GM19328 (cell line): ENCODE measurements around the gene PBLD.
"Not testable (repeated sequence)": the region's sequence is repeated elsewhere in the genome, so short reads cannot be mapped to it uniquely, and the experiment has no call there.

Source experiments
- ATAC-seq: cut with Tn5 transposase; IDR thresholded peaks from one replicate; pipeline ENCODE4 v1.9.1; 2021; ENCODE audit warnings: mild to moderate bottlenecking, moderate library complexity; ENCODE audit not compliant: unreplicated experiment

The PBLD gene

GRCh38 chr10:68284062-68285001 is 48.4 kb downstream of the PBLD start:
- no peak for ATAC-seq

GRCh38 chr10:68280758-68281157 is 52.0 kb downstream of the PBLD start:
- no peak for ATAC-seq

DNA sequence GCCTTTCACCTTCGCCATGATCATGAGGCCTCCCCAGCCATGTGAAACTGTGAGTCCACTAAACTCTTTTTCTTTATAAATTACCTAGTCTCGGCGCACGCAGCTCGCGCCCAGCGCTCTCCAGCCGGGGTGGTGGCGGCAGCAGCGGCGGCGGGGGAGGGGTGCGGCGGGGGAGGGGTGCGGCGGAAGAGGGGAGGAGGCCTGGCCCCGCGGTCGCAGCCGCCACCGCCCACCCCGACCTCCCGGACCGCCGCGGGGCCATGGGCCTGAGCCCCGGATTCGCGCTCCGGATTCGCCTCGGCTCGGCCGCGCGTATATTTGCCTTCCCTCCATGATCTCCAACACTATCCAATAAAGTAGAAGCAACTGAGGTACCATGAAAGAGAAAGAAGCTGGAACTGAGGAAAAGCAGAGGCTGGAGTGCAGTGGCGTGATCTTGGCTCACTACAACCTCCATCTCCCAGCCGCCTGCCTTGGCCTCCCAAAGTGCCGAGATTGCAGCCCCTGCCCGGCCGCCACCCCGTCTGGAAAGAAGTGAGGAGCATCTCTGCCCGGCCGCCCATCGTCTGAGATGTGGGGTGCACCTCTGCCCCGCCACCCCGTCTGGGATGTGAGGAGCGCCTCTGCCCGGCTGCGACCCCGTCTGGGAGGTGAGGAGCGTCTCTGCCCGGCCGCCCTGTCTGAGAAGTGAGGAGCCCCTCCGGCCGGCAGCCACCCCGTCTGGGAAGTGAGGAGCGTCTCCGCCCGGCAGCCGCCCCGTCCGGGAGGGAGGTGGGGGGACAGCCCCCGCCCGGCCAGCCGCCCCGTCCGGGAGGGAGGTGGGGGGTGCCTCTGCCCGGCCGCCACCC is 53.6 kb downstream of the PBLD start:
- ATAC-seq, result not testable (repeated sequence)

- not testable (repeated sequence) for ATAC-seq
Measured at GRCh38 chr10:68277814-68278213, 54.9 kb downstream of the PBLD start.

DNA sequence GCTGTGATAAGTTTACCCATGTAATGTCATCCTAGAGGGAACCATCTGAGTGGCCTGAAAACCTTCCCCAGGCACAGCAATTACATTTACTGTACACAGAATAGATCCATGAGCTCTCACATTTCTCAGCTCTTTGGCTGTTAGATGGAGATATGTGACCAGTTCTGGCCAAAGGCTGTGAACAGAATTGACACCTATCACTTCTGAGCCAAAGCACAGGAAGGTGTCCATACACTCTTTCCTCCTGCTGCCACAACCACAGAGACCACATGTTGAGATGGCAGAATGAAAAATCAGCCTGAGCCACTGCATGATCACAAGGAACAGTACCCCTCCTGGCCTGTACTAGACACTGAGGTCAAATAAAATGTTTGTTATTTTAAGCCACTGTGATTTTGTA is 56.5 kb downstream of the PBLD start:
- no peak for ATAC-seq

- ATAC-seq, result no peak
Measured at GRCh38 chr10:68275600-68276126, 57.1 kb downstream of the PBLD start.

GRCh38 chr10:68272833-68273232 is 59.9 kb downstream of the PBLD start:
- ATAC-seq, result no peak

DNA sequence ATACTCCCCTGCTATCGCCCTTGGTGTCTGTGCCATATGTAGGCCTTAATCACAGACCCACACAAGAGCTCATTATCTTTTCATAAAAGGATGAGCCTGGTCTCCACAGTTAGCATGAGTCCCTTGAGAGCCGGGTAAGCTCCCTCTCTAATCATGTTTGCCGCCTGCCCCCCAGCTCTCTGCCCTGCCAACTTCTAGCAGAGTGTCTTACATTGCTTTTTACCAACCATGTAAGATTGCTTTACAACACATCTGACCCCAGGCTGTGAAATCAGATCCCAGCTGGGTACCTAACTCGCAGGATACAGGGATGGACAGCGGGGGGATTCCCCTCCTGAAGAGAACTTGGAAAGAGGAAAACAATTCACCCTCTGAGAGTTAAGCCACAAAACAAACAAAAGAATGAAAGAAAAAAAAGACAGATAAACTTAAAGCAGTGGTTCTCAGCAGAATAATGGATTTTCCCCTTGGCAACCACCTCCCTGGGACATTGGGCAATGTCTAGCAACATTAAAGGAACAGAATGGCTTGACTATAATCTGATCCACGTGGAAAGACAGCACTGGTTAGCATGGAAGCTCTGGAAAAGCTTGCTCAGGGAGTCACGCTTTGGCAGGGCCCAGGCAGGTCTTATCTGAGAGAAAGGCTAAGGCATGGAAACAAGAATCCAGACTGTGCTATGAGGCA is 61.4 kb downstream of the PBLD start:
- ATAC-seq, result no peak

DNA sequence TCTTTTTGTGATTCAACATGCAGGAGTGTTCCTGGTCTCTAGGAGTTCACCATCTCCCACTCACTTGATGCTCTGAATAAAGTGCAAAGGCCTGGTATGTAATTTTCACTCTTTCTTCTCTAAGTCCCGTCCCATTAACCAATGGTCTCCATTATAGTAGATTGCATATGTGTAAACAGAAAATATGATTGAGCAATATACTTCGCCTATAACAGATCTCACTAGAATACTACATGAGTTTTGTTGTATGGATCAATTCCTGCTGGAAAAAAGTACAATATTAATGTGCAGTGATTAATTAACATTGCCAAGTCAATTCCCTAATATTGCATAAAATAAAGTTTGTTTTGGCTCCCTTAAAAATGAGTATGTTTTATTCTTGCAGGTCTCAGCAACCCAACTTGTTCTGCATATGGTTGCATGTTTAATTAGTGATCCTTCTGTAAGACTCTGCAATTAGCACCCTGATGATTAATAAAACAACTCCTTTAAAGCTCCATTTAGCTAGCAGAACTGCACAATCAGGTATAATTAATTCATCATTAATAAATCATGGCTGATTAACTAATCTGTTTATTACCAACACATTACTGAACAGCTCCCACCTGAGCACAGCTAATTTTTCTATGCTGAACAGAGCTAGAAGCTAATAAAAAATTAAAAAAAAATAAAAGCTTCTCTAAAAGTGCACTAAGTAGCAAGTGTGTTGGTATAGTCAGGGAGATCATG is 63.0 kb downstream of the PBLD start:
- no peak for ATAC-seq

DNA sequence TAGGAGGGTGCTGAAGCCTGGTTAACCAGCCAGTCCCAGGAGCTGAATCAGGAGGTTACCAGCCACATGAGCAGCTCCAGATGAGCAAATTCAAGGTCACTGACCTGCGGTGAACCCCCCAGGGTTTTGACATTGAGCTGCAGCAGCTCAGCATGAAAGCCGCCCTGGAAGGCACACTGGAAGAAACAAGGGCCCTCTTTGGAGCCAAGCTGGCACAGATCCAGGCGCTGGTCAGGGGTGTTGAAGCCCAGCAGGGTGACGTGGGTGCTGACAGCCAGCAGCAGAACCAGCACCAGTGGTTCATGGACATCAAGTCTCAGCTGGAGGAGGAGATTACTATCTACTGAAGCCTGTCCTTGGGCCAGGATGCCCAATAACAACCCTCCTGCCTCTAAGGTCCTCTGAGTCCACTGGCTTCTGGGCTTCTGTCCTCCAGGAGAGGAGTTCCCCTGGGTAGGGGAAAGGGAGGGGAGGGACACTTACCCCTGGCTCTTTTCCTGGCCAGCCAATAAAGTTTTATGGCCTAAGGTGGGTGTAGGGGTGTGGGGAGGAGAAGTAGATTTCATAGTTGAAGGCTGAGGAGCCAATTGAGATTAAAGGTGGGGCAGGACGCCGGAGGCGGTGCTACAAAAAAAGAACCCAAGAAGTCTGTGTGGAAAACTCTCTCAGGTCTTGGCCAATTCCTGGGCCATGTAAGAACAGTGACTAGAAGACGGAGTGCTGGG is 71.4 kb downstream of the PBLD start:
- no peak for ATAC-seq

DNA sequence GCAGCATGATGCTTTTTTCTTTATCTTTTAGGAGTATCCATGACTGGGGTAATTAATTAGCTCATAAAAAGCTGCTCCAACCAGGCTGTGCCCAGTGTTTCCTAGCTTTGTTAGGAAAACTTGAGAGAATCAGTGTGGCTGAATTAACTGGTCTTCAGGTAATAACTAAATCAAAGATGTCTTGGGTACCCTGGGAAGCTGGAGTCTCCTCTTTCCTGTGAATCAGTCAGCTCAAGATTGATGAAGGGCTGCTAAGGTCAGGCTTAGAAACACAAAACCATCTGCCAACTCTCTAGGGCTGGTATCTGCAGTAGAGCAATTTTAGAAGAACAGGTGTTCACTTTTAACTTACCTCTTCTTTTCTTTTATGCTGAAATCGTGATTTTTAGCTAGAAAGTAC is 79.4 kb downstream of the PBLD start:
- no peak for ATAC-seq

GRCh38 chr10:68251625-68252495 is 80.9 kb downstream of the PBLD start:
- ATAC-seq, result no peak

DNA sequence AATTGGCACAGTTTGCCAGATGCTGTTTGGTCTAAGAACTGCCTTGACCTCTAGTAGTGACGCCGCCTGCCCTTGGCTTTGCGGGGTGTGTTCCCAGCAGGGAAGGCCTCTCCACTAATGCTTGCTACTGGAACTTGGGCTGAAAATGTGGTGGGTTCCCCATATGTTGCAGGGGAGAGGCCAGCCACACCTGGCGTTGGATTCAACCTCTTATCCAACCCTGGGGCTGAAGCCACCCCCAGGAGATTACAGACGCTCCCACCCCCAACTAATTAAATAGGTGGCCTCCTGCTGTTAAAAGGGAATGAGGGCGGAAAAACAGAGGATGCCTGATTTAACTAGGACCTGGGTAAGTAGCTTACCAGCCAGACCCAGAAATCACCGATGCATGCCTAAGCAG is 81.6 kb downstream of the PBLD start:
- ATAC-seq, result no peak

GRCh38 chr10:68249297-68249696 is 83.4 kb downstream of the PBLD start:
- ATAC-seq, result no peak

DNA sequence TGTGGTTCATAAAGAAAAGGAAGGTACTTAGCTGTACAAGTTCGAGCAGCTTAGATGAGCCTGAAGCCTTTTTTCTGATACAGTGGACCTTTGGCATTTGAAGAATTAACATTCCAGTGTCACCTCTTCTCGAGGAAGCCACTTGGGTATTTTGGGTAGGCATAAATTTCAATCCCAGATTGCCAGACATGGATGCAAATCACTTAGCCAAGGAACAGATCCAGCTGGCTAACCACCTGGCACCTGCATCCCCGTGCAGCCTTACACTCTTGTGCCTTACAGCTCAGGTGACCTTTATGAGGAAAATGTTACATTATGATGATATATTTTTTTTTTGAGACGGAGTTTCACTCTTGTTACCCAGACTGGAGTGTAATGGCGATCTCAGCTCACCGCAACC is 84.8 kb downstream of the PBLD start:
- no peak for ATAC-seq

- ATAC-seq, result not testable (repeated sequence)
Measured at GRCh38 chr10:68246397-68246796, 86.3 kb downstream of the PBLD start.

- ATAC-seq, result no peak
Measured at GRCh38 chr10:68242051-68242450, 90.7 kb downstream of the PBLD start.

GRCh38 chr10:68239596-68240150 is 93.1 kb downstream of the PBLD start:
- ATAC-seq, result no peak
